Superior temporal gyrus (tissue), 1 donor: ENCODE measurements around the gene MMP28.
"Not testable (repeated sequence)": the region's sequence is repeated elsewhere in the genome, so short reads cannot be mapped to it uniquely, and the experiment has no call there.

Experiments used
- DNase-seq: peaks from one replicate; pipeline ENCODE4 v3.0.0-alpha.2; 2016; ENCODE audit errors: extremely low spot score

The MMP28 gene

GRCh38 chr17:35766489-35766877 lies 29.0 kb downstream of the MMP28 start:
- no peak for DNase-seq

DNA sequence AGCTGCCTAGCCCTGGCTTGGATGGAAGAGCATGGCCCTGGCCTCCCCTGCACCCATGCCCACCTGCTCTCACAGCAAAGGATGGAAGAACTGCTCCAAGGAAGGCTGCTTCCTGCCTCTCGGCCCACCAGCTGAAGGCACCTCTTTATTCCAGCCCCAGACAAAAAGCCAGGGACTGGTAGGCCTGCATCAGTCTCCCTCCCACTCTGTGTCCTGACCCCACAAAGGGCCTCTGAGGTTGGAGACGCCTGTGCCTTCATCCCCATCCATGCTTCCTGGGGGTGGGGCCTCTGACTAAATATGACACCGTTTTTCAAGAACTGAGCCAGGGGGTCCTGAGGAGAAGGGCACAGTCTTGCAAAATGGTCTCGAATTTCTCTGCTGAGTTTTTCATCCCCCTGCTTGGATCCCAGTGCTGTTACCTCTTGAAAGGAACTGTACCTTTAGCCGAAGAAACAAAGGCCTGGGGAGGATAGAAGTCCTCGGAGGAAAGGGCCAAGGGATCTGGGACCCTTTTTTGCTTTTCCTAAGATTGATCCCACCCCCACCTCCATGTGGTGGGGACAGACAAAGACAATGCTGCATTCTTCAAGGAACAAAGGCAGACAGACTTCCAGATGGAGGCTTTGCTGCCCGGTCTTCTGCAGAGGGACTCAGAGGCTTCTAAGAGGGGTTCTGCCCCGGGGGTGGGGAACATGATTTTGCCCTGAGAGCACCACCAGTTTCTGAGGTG lies 29.5 kb downstream of the MMP28 start:
- no peak for DNase-seq

DNA sequence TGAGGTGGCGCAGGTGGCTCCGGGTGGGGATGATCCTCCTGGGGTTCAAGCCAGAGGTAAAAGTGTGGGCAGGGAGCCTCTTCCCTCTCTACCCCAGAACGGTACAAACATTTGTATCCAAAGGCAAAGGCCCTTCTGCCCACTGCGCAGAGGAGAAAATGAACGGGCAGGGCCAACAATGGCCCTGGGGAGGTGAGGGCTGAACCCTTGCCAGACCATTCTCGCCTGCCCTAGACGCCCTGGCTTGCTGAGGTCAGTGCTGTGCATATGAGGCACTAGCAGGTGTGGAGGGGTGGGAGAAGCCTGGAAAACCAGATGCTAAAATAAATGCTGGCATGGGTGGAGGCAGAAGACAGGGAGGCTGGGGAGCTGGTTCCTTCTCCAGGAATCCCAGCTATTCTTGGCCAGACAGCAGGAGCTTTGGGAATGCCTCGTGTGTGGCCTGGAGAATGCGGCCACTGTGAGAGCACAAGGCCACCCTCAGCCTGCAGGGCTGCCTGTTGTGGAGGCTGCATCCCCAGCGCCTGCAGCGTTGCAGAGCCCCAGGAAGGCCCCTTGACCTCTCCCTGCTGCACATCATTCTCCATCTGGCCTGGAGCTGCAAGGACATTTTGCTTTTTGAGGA lies 30.2 kb downstream of the MMP28 start:
- DNase-seq: no peak

- DNase-seq: peak; percentile 84
Observed at GRCh38 chr17:35764123-35764991, 31.1 kb downstream of the MMP28 start.

GRCh38 chr17:35763767-35764122 lies 31.7 kb downstream of the MMP28 start:
- no peak for DNase-seq

GRCh38 chr17:35761601-35762000 lies 33.8 kb downstream of the MMP28 start:
- no peak for DNase-seq

DNA sequence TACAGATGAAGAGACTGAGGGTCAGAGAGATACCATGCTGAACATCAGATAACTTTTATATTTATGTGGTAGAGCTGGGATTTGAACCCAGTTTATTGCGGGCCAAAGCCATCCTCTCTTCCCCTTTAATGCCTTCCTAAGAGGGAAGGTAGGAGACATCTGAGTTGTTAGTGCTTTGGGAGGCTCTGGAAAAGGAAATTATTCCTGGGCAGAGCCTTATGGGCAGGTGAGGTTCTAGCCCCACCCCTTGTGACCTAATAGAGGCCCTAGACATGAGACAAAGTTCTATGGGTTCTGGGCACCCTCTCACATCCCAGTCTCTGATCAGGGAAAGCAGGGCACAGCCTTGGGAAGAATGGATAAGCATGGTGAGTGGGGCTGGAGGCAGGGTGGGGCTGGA lies 34.9 kb downstream of the MMP28 start, which contains the start of gene C17orf50:
Gene C17orf50, plus strand, starts transcription at position 301 of the 400 bp plus-strand sequence. Its CDS starts 55 bp downstream, at position 356.
- no peak for DNase-seq

- DNase-seq: no peak
Observed at GRCh38 chr17:35757243-35757642, 38.2 kb downstream of the MMP28 start.

- no peak for DNase-seq
Observed at GRCh38 chr17:35752945-35753764, 42.3 kb downstream of the MMP28 start, which contains the start of gene GAS2L2. GAS2L2 (minus strand) TSS chr17:35753239; CDS start chr17:35752850, 389 bp downstream.

DNA sequence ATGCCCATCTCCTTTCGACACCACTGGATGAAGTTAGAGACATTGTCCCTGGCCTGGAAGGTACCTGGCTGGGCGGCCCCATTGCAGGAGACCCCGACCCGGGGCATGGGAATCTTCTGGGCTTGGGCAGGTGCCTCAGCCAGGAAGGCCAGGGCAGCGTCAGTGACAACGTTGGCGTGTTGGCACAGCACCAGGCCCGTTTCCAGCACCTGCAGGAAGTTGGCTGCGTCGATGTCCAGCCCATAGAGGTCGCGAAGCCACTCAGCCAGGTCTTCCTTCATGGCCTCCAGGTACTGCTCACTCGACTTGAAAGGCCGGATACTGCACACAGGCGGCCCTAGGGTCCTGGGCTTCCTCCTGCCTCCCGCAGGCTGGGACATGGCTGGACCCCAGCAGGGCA lies 43.0 kb downstream of the MMP28 start:
- no peak for DNase-seq

DNA sequence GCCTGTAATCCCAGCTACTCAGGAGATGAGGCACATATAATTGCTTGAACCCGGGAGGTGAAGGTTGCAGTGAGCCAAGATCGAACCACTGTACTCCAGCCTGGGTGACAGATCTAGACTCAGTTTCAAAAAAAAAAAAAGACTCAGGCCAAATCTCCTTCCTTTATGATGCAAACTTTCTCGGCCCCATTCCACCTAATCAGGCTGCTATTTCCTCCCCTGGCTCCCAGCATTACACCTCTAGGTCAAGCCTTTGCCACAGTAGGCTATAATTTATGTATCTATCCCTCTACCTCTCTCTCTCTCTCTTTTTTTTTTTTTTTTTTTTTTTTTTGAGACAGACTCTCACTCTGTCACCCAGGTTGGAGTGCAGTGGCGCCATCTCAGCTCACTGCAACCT lies 43.9 kb downstream of the MMP28 start:
- not testable (repeated sequence) for DNase-seq

- DNase-seq: no peak
Observed at GRCh38 chr17:35750526-35751395, 44.7 kb downstream of the MMP28 start.

GRCh38 chr17:35749560-35750412 lies 45.7 kb downstream of the MMP28 start:
- no peak for DNase-seq

DNA sequence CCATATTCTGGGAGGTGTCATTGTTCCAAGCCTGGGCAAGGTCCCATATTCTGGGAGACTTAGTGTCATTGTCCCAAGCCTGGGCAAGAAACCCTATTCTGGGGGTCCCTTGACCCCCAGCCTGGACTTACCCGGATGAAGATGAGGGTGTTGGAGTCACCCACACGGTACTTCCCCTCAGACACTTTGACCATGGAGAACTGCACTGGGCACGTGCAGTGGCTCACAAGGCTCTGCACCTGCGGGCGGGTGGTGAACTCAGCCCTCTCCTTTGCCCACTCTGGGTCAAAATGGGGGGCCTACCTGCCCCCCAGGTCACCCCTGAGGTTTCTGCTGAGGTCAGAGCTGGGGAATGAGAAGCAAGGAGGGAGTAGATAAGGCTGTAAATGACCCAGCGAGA lies 46.5 kb downstream of the MMP28 start:
- no peak for DNase-seq

GRCh38 chr17:35748341-35748841 lies 47.0 kb downstream of the MMP28 start:
- DNase-seq: no peak

- DNase-seq: peak; percentile 89
Observed at GRCh38 chr17:35747540-35748017, 47.9 kb downstream of the MMP28 start.

GRCh38 chr17:35745749-35746320 lies 49.6 kb downstream of the MMP28 start:
- DNase-seq: no peak

DNA sequence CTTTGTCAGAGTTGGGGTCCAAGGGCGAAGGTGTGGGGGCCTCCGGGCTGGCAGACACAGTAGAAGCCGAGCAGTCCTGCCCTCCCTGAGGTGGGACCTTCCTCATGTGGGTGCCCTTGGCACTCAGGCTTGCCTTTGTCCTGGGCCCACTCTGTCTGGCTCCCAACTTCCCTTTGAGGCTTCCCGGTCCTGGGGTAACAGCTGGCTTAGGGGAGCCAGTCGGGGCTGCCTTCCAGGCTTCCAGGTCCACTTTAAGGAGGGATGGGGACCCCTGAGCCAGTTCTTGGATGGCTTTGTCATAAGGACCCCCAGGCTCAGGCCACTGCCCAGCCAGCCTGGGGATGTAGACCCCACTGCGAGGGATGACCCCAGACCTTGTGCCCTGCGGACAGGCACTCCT lies 50.2 kb downstream of the MMP28 start:
- DNase-seq: no peak

GRCh38 chr17:35744830-35745229 lies 50.6 kb downstream of the MMP28 start:
- DNase-seq: no peak
